D721Med (cell line): Measurements from ENCODE around the gene TCL1B.

Experiments used
- DNase-seq: peaks from one replicate; pipeline ENCODE4 v3.0.0; 2011; ENCODE audit warnings: low spot score; ENCODE audit not compliant: insufficient read length
- FAIRE-seq: peaks from 2 replicates; lab custom pipeline; 2011; peaks lifted over from hg19 to GRCh38; lab: Jason Lieb, UNC
- TF ChIP-seq, protein P1 (sequence below): IDR thresholded peaks from 2 replicates; pipeline ENCODE4 v1.5.1; 2012; ENCODE audit warnings: mild to moderate bottlenecking, control low read depth; ENCODE audit not compliant: insufficient read depth; ENCODE audit errors: missing control alignments

TCL1B gene

DNA sequence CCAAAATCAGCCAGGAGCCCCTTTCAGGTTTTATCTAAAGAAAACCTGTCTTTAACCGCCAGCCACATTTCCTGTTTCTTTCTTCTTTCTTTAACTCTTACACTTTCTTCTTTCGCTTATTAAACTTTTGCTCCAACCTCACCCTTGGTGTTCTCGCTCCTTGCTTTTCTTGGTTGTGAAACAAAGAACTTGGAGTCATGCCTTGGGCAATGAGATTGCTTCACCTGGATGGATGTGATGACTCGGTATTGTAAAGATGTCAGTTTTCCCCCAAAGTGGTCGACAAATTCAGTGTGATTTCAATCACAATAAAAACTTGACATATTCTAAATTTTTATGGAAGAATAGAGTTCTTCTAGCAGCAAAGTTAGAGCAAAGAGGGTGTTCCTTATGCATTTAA lies 43.9 kb downstream of the TCL1B start:
- no peak for FAIRE-seq
- TF ChIP-seq, protein P1, sequence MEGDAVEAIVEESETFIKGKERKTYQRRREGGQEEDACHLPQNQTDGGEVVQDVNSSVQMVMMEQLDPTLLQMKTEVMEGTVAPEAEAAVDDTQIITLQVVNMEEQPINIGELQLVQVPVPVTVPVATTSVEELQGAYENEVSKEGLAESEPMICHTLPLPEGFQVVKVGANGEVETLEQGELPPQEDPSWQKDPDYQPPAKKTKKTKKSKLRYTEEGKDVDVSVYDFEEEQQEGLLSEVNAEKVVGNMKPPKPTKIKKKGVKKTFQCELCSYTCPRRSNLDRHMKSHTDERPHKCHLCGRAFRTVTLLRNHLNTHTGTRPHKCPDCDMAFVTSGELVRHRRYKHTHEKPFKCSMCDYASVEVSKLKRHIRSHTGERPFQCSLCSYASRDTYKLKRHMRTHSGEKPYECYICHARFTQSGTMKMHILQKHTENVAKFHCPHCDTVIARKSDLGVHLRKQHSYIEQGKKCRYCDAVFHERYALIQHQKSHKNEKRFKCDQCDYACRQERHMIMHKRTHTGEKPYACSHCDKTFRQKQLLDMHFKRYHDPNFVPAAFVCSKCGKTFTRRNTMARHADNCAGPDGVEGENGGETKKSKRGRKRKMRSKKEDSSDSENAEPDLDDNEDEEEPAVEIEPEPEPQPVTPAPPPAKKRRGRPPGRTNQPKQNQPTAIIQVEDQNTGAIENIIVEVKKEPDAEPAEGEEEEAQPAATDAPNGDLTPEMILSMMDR = no peak
- no peak for DNase-seq

DNA sequence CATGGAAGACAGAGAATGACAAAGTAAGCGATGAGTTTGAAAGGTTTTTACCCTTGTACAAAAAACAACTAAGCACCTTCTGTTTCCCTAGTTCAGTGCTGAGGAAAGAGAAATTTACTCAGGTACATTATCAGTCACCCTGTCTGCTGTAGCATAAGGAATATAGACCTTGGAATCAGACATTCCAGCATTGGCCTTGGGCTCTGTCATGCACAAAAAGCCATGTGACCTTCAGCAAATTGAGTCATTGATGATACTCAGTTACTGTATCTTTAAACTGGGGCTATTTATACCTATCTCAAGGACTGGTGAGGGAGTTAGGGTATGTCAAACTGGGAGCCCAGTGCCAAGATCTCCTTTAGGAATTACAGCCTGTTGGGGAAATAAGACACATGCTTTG lies 47.0 kb downstream of the TCL1B start:
- DNase-seq = no peak
- TF ChIP-seq, protein P1 = no peak
- FAIRE-seq = no peak

DNA sequence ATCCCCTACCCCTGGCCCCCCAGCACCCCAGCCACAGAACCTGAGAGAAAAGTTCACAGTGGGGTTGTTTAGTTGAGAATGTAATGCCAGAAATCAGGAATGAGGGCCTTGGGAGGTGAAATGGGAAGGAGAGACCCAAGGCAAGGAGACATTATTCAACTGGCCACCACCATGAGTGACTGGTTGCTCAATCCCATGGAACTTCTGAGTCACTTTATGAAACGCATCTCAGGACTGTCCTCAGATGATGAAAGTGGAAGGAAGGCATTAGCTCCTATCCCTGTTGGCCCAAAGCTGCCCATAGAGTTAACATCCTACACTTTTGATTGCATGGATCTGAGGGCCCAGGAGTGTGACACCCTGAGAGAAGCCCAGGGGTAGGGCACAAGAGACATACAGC lies 53.1 kb downstream of the TCL1B start:
- DNase-seq (no peak), FAIRE-seq (no peak)
- TF ChIP-seq, protein P1 = no peak

DNA sequence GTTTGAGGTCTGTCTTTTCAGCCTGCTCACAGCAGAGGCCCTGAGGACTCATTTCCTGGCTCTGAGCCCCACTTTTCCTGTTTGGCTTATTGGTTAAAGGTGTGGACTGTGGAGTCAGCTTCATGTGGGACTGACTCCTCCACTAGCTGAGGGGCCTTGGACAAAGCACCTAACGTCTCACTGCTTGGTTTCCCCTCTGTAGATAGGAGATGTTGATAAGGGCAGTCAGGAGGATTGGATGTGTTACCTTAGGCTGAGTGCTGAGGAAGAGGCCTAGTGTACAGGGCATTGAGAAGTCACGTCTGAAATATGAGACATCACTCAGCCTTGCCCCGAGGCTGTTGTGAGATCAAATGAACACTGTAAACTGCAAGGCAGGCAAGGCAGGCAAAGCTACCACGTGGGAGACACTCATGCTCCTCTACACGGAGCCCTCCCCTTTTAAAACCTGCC lies 54.8 kb downstream of the TCL1B start:
- DNase-seq (no peak), FAIRE-seq (no peak)
- TF ChIP-seq, protein P1 = no peak

DNA sequence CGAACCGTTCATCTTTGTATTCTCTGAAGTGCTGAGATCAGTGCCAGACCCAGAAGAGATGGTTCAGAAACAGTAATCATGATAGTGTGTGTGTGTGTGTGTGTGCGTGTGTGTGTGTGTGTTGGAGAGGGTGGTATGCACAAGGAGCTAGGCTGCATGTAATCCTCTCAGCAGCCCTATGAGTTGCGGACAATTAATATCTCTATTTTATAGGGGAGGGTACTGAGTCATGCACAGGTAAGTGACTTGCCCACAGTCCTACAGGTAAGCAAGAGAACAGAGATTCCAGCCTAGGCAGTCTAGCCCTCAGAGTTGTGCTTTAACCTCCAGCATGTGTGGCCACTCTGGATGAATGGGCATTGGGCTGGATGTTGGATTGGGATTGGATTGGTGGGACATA lies 55.6 kb downstream of the TCL1B start:
- TF ChIP-seq, protein P1 = no peak
- no peak for FAIRE-seq
- DNase-seq = no peak
